Pulmonary artery endothelial cell (primary cell): ENCODE measurements around the gene MAP3K6. TPM values are rescaled to one million over a fixed set of nuclear protein-coding genes. Genes with fewer than 3 reads are reported as not detected.
A peak's percentile ranks its signal among the peaks of the same experiment; 100 is the strongest.
"Not testable (repeated sequence)": the region's sequence is repeated elsewhere in the genome, so short reads cannot be mapped to it uniquely, and the experiment has no call there.

Experiments used
- DNase-seq: peaks from one replicate; pipeline ENCODE4 v3.0.0-alpha.2; 2011; ENCODE audit warnings: low read depth, low spot score
- total RNA-seq: library from RNA; depleted of rRNA; stranded (reverse); fragments of >200 nt; gene quantifications from 2 replicates; pipeline ENCODE4 v1.2.3, GENCODE V29; 2014

Gene MAP3K6
- total RNA-seq = 10.0 and 10.4 TPM in 2 replicates

- DNase-seq = no peak
Observed at GRCh38 chr1:27366411-27367159, at the start of gene MAP3K6. Gene MAP3K6, minus strand, starts transcription at chr1:27366961. Its CDS starts 364 bp downstream, at chr1:27366597.

GRCh38 chr1:27414091-27414490 lies 47.3 kb upstream of the MAP3K6 start:
- no peak for DNase-seq

GRCh38 chr1:27413004-27413403 lies 46.2 kb upstream of the MAP3K6 start:
- DNase-seq = no peak

GRCh38 chr1:27412502-27412901 lies 45.7 kb upstream of the MAP3K6 start:
- DNase-seq = no peak

GRCh38 chr1:27410709-27411108 lies 43.9 kb upstream of the MAP3K6 start:
- DNase-seq = no peak

- DNase-seq = no peak
Observed at GRCh38 chr1:27409669-27410068, 42.9 kb upstream of the MAP3K6 start.

GRCh38 chr1:27408151-27408550 lies 41.4 kb upstream of the MAP3K6 start:
- DNase-seq = no peak

- not testable (repeated sequence) for DNase-seq
Observed at GRCh38 chr1:27406791-27407190, 40.0 kb upstream of the MAP3K6 start.

- DNase-seq = no peak
Observed at GRCh38 chr1:27406362-27406680, 39.6 kb upstream of the MAP3K6 start.

GRCh38 chr1:27405598-27406361 lies 39.0 kb upstream of the MAP3K6 start:
- not testable (repeated sequence) for DNase-seq

GRCh38 chr1:27405074-27405473 lies 38.3 kb upstream of the MAP3K6 start:
- DNase-seq = no peak

GRCh38 chr1:27403931-27404330 lies 37.2 kb upstream of the MAP3K6 start:
- DNase-seq = no peak

- no peak for DNase-seq
Observed at GRCh38 chr1:27403065-27403726, 36.4 kb upstream of the MAP3K6 start.

- peak; percentile 47 for DNase-seq
Observed at GRCh38 chr1:27402349-27402754, 35.6 kb upstream of the MAP3K6 start.

- DNase-seq = no peak
Observed at GRCh38 chr1:27400963-27401341, 34.2 kb upstream of the MAP3K6 start.

GRCh38 chr1:27400082-27400962 lies 33.6 kb upstream of the MAP3K6 start:
- DNase-seq = no peak

GRCh38 chr1:27399251-27400025 lies 32.7 kb upstream of the MAP3K6 start:
- no peak for DNase-seq

- no peak for DNase-seq
Observed at GRCh38 chr1:27398405-27399149, 31.8 kb upstream of the MAP3K6 start.

GRCh38 chr1:27397749-27398148 lies 31.0 kb upstream of the MAP3K6 start:
- DNase-seq = no peak

- DNase-seq = no peak
Observed at GRCh38 chr1:27397110-27397509, 30.3 kb upstream of the MAP3K6 start.
